Erythroblast (primary cell): Measurements from ENCODE around the gene BOK.

Source experiments
- DNase-seq, 2 experiments: peaks; one replicate each; lab custom pipeline; 2025; lab: John Stamatoyannopoulos, UW
- GATA1 ChIP-seq: IDR thresholded peaks from 2 replicates; pipeline ENCODE4 v1.6.1; 2011; ENCODE audit warnings: low read depth, mild to moderate bottlenecking, control low read depth, low read length, moderate library complexity
- POLR2A ChIP-seq: IDR thresholded peaks from 2 replicates; pipeline ENCODE4 v1.6.1; 2011; ENCODE audit warnings: mild to moderate bottlenecking, low read length

The BOK gene

GRCh38 chr2:241567776-241568175, 9.2 kb downstream of the BOK start:
- TF ChIP-seq POLR2A: no peak
- no peak for TF ChIP-seq GATA1
- no peak for DNase-seq

GRCh38 chr2:241568726-241569125, 10.2 kb downstream of the BOK start:
- no peak for DNase-seq
- no peak for TF ChIP-seq GATA1
- no peak for TF ChIP-seq POLR2A

- no peak for DNase-seq
- no peak for TF ChIP-seq GATA1
- TF ChIP-seq POLR2A: no peak
Measured at GRCh38 chr2:241569831-241570281, 11.3 kb downstream of the BOK start.

GRCh38 chr2:241570961-241571581, 12.5 kb downstream of the BOK start:
- no peak for DNase-seq
- TF ChIP-seq GATA1 (no peak), POLR2A (no peak)

- peak in 1 of 2 experiments; percentile 33 for DNase-seq
- TF ChIP-seq GATA1 (no peak), POLR2A (no peak)
Measured at GRCh38 chr2:241571821-241572620, 13.5 kb downstream of the BOK start.

- peak; percentile 19 to 46 for DNase-seq
Measured at GRCh38 chr2:241572915-241573651, 14.5 kb downstream of the BOK start.

GRCh38 chr2:241573741-241574140, 15.2 kb downstream of the BOK start:
- DNase-seq: no peak
- TF ChIP-seq POLR2A (no peak), GATA1 (no peak)

- no peak for TF ChIP-seq POLR2A
- TF ChIP-seq GATA1: no peak
- DNase-seq: no peak
Measured at GRCh38 chr2:241574911-241575623, 16.5 kb downstream of the BOK start.

GRCh38 chr2:241575624-241576292, 17.2 kb downstream of the BOK start:
- TF ChIP-seq GATA1 (no peak), POLR2A (no peak)
- no peak for DNase-seq

GRCh38 chr2:241576293-241576654, 17.7 kb downstream of the BOK start:
- DNase-seq: no peak
- TF ChIP-seq GATA1 (no peak), POLR2A (no peak)

- DNase-seq: no peak
Measured at GRCh38 chr2:241577413-241578122, 19.0 kb downstream of the BOK start.

GRCh38 chr2:241579281-241579680, 20.7 kb downstream of the BOK start:
- TF ChIP-seq GATA1: no peak
- TF ChIP-seq POLR2A: no peak
- DNase-seq: no peak

More at GRCh38 chr2:241577413-241578122, 19.0 kb downstream of the BOK start:
- no peak for TF ChIP-seq GATA1
- TF ChIP-seq POLR2A: no peak

GRCh38 chr2:241582328-241582727, 23.8 kb downstream of the BOK start:
- no peak for DNase-seq
- TF ChIP-seq POLR2A (no peak), GATA1 (no peak)
